Measurements from ENCODE around the gene FNIP1. TPM values are rescaled to one million over a fixed set of nuclear protein-coding genes. Genes with fewer than 3 reads are reported as not detected.

FNIP1 gene
- total RNA-seq, 2 experiments from 2014 or later = 24.8 to 26.1 TPM

- no peaks in the 10 kb centered on the region for H3K9me3 Mint-ChIP-seq
- no peaks in the 10 kb centered on the region for H3K36me3 Mint-ChIP-seq (ENCODE audit: low read depth)
- peaks cover 2% of the 10 kb centered on the region for H3K4me1 Mint-ChIP-seq
- DNase-seq = peak; percentile 31
- no peak overlapping the region for H3K27ac Mint-ChIP-seq
- CTCF ChIA-PET = interaction anchor here (0.8 to 2.0 kb wide), 5 partner anchors 13 to 197 kb away, joined by 3 to 7 read pairs (median 3); partner anchors contain the start of gene FNIP1
- peaks cover 9% of the 10 kb centered on the region for H3K27me3 Mint-ChIP-seq
- POLR2A ChIA-PET = no interaction called here
- H3K4me3 Mint-ChIP-seq = no peak overlapping the region
Observed at GRCh38 chr5:131810510-131811249, 13.9 kb upstream of the FNIP1 start.

GRCh38 chr5:131795879-131796792 is 681 bp downstream of the FNIP1 start:
- peak overlapping the region; percentile 98 for H3K27ac Mint-ChIP-seq
- ChIA-PET POLR2A (interaction anchor here (0.5 to 0.6 kb wide), 3 partner anchors 166 to 379 kb away, joined by 3 to 5 read pairs (median 4); no protein-coding TSS in a partner anchor), CTCF (interaction anchor here (1.0 to 1.3 kb wide), 2 partner anchors 10 to 15 kb away, joined by 4 to 6 read pairs; no protein-coding TSS in a partner anchor)
- H3K27me3 Mint-ChIP-seq = peaks cover 3% of the 10 kb centered on the region
- peaks cover 29% of the 10 kb centered on the region for H3K4me1 Mint-ChIP-seq
- H3K4me3 Mint-ChIP-seq = peak overlapping the region; percentile 98
- H3K36me3 Mint-ChIP-seq (ENCODE audit: low read depth) = peaks cover 33% of the 10 kb centered on the region
- peak; percentile 51 for DNase-seq
- no peaks in the 10 kb centered on the region for H3K9me3 Mint-ChIP-seq

GRCh38 chr5:131795228-131795627 is 1.6 kb downstream of the FNIP1 start:
- POLR2A ChIA-PET = no interaction called here

GRCh38 chr5:131794586-131794985 is 2.2 kb downstream of the FNIP1 start:
- no peak for DNase-seq
- Mint-ChIP-seq H3K4me3 (peak overlapping the region; percentile 98), H3K9me3 (no peaks in the 10 kb centered on the region), H3K36me3 (ENCODE audit: low read depth) (peaks cover 42% of the 10 kb centered on the region), H3K4me1 (peaks cover 38% of the 10 kb centered on the region), H3K27ac (peak overlapping the region; percentile 33), H3K27me3 (no peaks in the 10 kb centered on the region)
- CTCF ChIA-PET = no interaction called here
- POLR2A ChIA-PET = no interaction called here

More at GRCh38 chr5:131795228-131795627, 1.6 kb downstream of the FNIP1 start:
- CTCF ChIA-PET = no interaction called here
- peak overlapping the region; percentile 98 for H3K4me3 Mint-ChIP-seq
- DNase-seq = no peak
- peak overlapping the region; percentile 76 for H3K27ac Mint-ChIP-seq
- peaks cover 36% of the 10 kb centered on the region for H3K4me1 Mint-ChIP-seq
- H3K9me3 Mint-ChIP-seq = no peaks in the 10 kb centered on the region
- H3K27me3 Mint-ChIP-seq = no peaks in the 10 kb centered on the region
- peaks cover 39% of the 10 kb centered on the region for H3K36me3 Mint-ChIP-seq (ENCODE audit: low read depth)

- H3K4me1 Mint-ChIP-seq = peaks cover 40% of the 10 kb centered on the region
- no peaks in the 10 kb centered on the region for H3K9me3 Mint-ChIP-seq
- no peak for DNase-seq
- CTCF ChIA-PET = no interaction called here
- POLR2A ChIA-PET = no interaction called here
- no peak overlapping the region for H3K27ac Mint-ChIP-seq
- H3K27me3 Mint-ChIP-seq = no peaks in the 10 kb centered on the region
- no peak overlapping the region for H3K4me3 Mint-ChIP-seq
- peaks cover 47% of the 10 kb centered on the region for H3K36me3 Mint-ChIP-seq (ENCODE audit: low read depth)
Observed at GRCh38 chr5:131792896-131793295, 3.9 kb downstream of the FNIP1 start.

- Mint-ChIP-seq H3K36me3 (ENCODE audit: low read depth) (peaks cover 47% of the 10 kb centered on the region), H3K4me3 (no peak overlapping the region), H3K27ac (no peak overlapping the region), H3K27me3 (no peaks in the 10 kb centered on the region), H3K4me1 (peaks cover 46% of the 10 kb centered on the region), H3K9me3 (no peaks in the 10 kb centered on the region)
- ChIA-PET CTCF (no interaction called here), POLR2A (no interaction called here)
- DNase-seq = no peak
Observed at GRCh38 chr5:131791866-131792265, 5.0 kb downstream of the FNIP1 start.

- no peak for DNase-seq
- H3K4me1 Mint-ChIP-seq = peaks cover 43% of the 10 kb centered on the region
- H3K36me3 Mint-ChIP-seq (ENCODE audit: low read depth) = peaks cover 40% of the 10 kb centered on the region
- no peaks in the 10 kb centered on the region for H3K27me3 Mint-ChIP-seq
- POLR2A ChIA-PET = no interaction called here
- H3K4me3 Mint-ChIP-seq = no peak overlapping the region
- CTCF ChIA-PET = interaction anchor here (0.6 kb wide), 1 partner anchor 1254 kb away, joined by 4 read pairs; no protein-coding TSS in a partner anchor
- no peaks in the 10 kb centered on the region for H3K9me3 Mint-ChIP-seq
- no peak overlapping the region for H3K27ac Mint-ChIP-seq
Observed at GRCh38 chr5:131790550-131790949, 6.3 kb downstream of the FNIP1 start.

- Mint-ChIP-seq H3K36me3 (ENCODE audit: low read depth) (peaks cover 35% of the 10 kb centered on the region), H3K27me3 (no peaks in the 10 kb centered on the region), H3K9me3 (no peaks in the 10 kb centered on the region), H3K27ac (no peak overlapping the region), H3K4me3 (no peak overlapping the region), H3K4me1 (peaks cover 35% of the 10 kb centered on the region)
- CTCF ChIA-PET = interaction anchor here (0.6 kb wide), 1 partner anchor 1255 kb away, joined by 4 read pairs; no protein-coding TSS in a partner anchor
- DNase-seq = no peak
- POLR2A ChIA-PET = no interaction called here
Observed at GRCh38 chr5:131789765-131790164, 7.1 kb downstream of the FNIP1 start.

- H3K27ac Mint-ChIP-seq = no peak overlapping the region
- ChIA-PET POLR2A (no interaction called here), CTCF (no interaction called here)
- H3K36me3 Mint-ChIP-seq (ENCODE audit: low read depth) = peaks cover 28% of the 10 kb centered on the region
- H3K9me3 Mint-ChIP-seq = no peaks in the 10 kb centered on the region
- DNase-seq = no peak
- H3K4me3 Mint-ChIP-seq = no peak overlapping the region
- H3K4me1 Mint-ChIP-seq = peaks cover 25% of the 10 kb centered on the region
- H3K27me3 Mint-ChIP-seq = no peaks in the 10 kb centered on the region
Observed at GRCh38 chr5:131787736-131788135, 9.1 kb downstream of the FNIP1 start.

GRCh38 chr5:131786900-131787692 is 9.7 kb downstream of the FNIP1 start:
- peaks cover 25% of the 10 kb centered on the region for H3K4me1 Mint-ChIP-seq
- no peak overlapping the region for H3K27ac Mint-ChIP-seq
- H3K27me3 Mint-ChIP-seq = no peaks in the 10 kb centered on the region
- POLR2A ChIA-PET = no interaction called here
- no peak for DNase-seq
- H3K36me3 Mint-ChIP-seq (ENCODE audit: low read depth) = peaks cover 29% of the 10 kb centered on the region
- H3K9me3 Mint-ChIP-seq = no peaks in the 10 kb centered on the region
- H3K4me3 Mint-ChIP-seq = no peak overlapping the region
- CTCF ChIA-PET = no interaction called here

- no peak overlapping the region for H3K27ac Mint-ChIP-seq
- H3K36me3 Mint-ChIP-seq (ENCODE audit: low read depth) = peaks cover 34% of the 10 kb centered on the region
- H3K4me3 Mint-ChIP-seq = no peak overlapping the region
- H3K9me3 Mint-ChIP-seq = no peaks in the 10 kb centered on the region
- CTCF ChIA-PET = no interaction called here
- DNase-seq = no peak
- peaks cover 23% of the 10 kb centered on the region for H3K4me1 Mint-ChIP-seq
- no peaks in the 10 kb centered on the region for H3K27me3 Mint-ChIP-seq
- POLR2A ChIA-PET = no interaction called here
Observed at GRCh38 chr5:131786036-131786435, 10.8 kb downstream of the FNIP1 start.

GRCh38 chr5:131783874-131784273 is 12.9 kb downstream of the FNIP1 start:
- POLR2A ChIA-PET = no interaction called here
- no peak for DNase-seq
- no peak overlapping the region for H3K4me3 Mint-ChIP-seq
- H3K9me3 Mint-ChIP-seq = no peaks in the 10 kb centered on the region
- H3K27me3 Mint-ChIP-seq = no peaks in the 10 kb centered on the region
- H3K36me3 Mint-ChIP-seq (ENCODE audit: low read depth) = peaks cover 30% of the 10 kb centered on the region
- H3K27ac Mint-ChIP-seq = no peak overlapping the region
- CTCF ChIA-PET = no interaction called here
- H3K4me1 Mint-ChIP-seq = peaks cover 15% of the 10 kb centered on the region

Data from activated CD4-positive, alpha-beta T cell treated with anti-CD3 and anti-CD28 coated beads, Interleukin-2, amount 10 ng/mL, durations not matched to agents 7 days and 5 days (primary cell).